HG03342 (cell line): ENCODE data around the gene PRSS23.
"Not testable (repeated sequence)": the region's sequence is repeated elsewhere in the genome, so short reads cannot be mapped to it uniquely, and the experiment has no call there.

ENCODE experiments used
- ATAC-seq: cut with Tn5 transposase; IDR thresholded peaks from one replicate; pipeline ENCODE4 v1.9.1; 2021; ENCODE audit warnings: mild to moderate bottlenecking, moderate library complexity; ENCODE audit not compliant: unreplicated experiment

Gene PRSS23

DNA sequence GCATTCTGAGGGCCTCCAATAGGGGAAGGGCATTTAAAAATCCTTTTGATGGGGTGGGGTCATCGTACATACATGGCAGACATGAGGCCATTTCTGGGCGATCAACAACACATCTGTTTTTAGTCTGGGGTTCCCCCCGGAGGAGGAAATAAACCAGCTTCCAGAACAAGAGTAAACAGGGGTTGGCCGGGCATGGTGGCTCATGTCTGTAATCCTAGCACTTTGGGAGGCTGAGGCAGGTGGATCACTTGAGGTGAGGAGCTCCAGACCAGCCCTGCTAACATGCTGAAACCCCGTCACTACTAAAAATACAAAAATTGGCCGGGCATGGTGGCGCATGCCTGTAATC, 12.0 kb downstream of the PRSS23 start:
- no peak for ATAC-seq

DNA sequence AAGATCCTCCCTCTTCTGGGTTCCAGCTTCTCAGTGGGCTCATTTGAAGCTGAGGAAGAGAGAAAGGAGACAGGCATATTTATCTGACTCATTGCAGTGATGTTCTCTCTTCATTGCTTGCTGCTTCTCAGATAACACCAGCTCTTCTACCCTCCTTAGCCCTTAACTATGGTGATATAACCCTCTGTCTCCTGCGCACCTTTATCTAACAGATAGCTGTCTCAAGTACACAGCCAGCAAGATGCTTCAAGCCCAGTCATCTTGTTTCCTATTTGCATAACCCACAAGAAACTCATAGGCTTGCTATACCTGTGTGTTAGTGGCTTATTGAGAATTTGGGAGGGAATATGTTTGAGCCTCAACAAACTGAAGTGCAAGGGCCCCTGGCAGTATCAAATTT, 12.6 kb downstream of the PRSS23 start:
- ATAC-seq: no peak

- ATAC-seq: no peak
Measured at GRCh38 chr11:86814775-86815174, 14.4 kb downstream of the PRSS23 start.

- ATAC-seq: no peak
Measured at GRCh38 chr11:86815726-86816125, 15.4 kb downstream of the PRSS23 start.

- ATAC-seq: no peak
Measured at GRCh38 chr11:86816251-86816726, 15.9 kb downstream of the PRSS23 start.

DNA sequence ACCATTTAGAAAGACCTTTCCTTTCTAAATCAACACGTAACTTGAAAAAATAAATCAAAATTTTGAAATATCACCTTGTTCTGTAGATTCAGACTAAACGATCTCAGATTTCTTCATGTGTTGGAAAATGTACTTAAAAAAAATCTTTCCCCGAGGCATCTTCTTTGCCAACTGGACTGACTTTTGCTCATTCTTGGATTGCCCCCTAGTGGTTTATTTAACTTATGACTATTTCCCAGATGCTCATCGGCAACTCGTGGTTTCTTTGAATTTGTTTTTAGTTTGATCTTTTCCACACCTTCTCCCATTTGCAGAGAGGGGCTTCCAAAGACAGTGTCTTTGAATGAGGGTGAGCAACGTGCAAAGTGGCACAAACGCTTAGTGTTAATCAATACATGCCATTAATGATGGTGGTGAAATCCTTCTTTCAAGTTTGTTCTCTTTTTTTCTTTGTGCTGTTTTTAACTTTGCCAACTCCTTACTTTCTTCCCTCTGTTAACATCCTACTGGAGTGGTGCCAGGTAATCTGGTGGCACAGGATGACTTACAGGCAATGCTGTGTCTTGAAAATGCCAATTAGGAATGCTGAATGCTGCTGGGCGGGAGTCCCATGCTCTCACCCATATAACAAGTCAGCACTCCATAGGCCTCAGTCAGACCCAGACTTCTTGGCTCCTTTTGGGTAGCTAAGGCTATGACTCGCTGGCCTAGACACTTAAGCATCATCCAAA, 18.3 kb downstream of the PRSS23 start:
- no peak for ATAC-seq

- not testable (repeated sequence) for ATAC-seq
Measured at GRCh38 chr11:86824139-86824538, 23.8 kb downstream of the PRSS23 start.

DNA sequence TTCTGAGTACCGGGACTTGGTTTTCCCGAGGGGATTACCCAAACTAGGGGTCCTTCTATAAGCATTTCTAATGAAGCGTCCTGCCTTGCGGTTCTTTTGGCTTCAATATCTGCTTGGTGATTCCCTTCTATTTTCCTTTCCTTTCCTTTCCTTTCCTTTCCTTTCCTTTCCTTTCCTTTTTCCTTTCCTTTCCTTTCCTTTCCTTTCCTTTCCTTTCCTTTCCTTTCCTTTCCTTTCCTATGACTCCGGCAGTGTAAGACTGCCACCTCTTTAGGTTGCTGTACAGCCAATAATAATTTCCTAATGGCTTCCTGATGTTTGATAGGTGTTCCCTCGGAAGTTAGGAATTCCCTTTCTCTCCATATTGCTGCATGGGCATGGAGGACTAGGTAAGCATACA, 34.0 kb downstream of the PRSS23 start:
- ATAC-seq: not testable (repeated sequence)

DNA sequence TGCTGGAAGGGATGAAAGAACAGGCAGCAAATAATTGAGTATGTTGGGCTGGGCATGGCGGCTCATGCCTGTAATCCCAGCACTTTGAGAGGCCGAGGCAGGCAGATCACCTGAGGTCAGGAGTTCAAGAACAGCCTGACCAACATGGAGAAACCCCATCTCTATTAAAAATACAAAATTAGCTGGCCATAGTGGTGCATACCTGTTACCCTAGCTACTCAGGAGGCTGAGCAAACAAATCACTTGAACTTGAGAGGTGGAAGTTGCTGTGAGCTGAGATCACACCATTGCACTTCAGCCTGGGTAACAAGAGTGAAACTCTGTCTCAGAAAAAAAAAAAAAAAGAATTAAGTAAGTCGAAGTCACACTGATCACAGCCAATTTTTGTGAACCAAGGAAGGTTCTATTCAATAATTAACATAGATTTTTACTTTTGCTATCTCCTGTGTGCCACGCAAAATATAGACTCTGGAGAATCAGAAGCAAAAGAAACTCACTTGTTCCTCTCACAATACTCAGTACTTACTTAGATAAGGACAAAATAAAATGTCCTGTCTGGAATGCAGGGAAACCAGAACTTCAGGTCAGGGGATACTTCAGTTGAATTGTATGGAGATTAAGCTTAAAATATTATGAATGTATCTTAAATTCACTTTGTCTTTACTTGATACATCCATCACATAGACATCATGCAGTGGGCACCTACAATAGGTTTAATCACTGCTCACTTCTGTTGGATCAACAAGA, 44.6 kb downstream of the PRSS23 start:
- not testable (repeated sequence) for ATAC-seq

- no peak for ATAC-seq
Measured at GRCh38 chr11:86848132-86848531, 47.8 kb downstream of the PRSS23 start.

GRCh38 chr11:86849679-86850078, 49.3 kb downstream of the PRSS23 start:
- ATAC-seq: no peak
